ENCODE measurements around the gene ARSG. TPM values are rescaled to one million over a fixed set of nuclear protein-coding genes. Genes with fewer than 3 reads are reported as not detected.

The ARSG gene
- total and polyA plus RNA-seq, 2 of the 4 experiments (the other 2 are of a cell fraction), result 2.9 to 3.0 TPM

- POLR2A ChIA-PET (ENCODE audit: unreplicated experiment), result no interaction called here
- no peaks in the 10 kb centered on the region for H3K4me1 ChIP-seq (ENCODE audit: control insufficient read depth, insufficient read depth, low read length)
- no peak overlapping the region for H3K4me3 ChIP-seq (ENCODE audit: insufficient read depth, low read depth, low read length)
- H2AK5ac ChIP-seq (ENCODE audit: low read depth, low read length), result no peak overlapping the region
- H3K14ac ChIP-seq (replicated peaks; ENCODE audit: low read depth, low read length), result no peak overlapping the region
- CTCF ChIA-PET, result no interaction called here
- H3K4ac ChIP-seq (ENCODE audit: low read depth, low read length), result no peak overlapping the region
- BruUV-seq (replicated peaks), result no TSS peak
- no peaks in the 10 kb centered on the region for H3K79me1 ChIP-seq (ENCODE audit: low read depth in 1 of 2, low read length in 2 of 2)
- H2BK120ac ChIP-seq (ENCODE audit: low read depth, low read length), result no peak overlapping the region
- H3K9ac ChIP-seq (ENCODE audit: low read depth, low read length), result no peak overlapping the region
- intact Hi-C loops (cut with micrococcal nuclease), result loop anchor here (1.0 to 10.0 kb wide), 4 partner anchors 261 to 781 kb away; no protein-coding TSS in a partner anchor
- DNase-seq, result no peak
- H3K9me3 ChIP-seq (ENCODE audit: control insufficient read depth, insufficient read depth, low read length), result no peaks in the 10 kb centered on the region
- no peak overlapping the region for H2AK9ac ChIP-seq (replicated peaks; ENCODE audit: low read depth, low read length, poor library complexity)
- H3K27ac ChIP-seq (ENCODE audit: insufficient read depth, low read length), result no peak overlapping the region
- no peak overlapping the region for H4K91ac ChIP-seq (ENCODE audit: insufficient read depth, low read depth, low read length)
- no peak overlapping the region for H2AFZ ChIP-seq (replicated peaks; ENCODE audit: low read length, poor library complexity)
- dilution Hi-C loops (cut with HindIII; ENCODE audit: low sequenced_read_pairs, unreplicated experiment), result no loop called here
- no peaks in the 10 kb centered on the region for H4K20me1 ChIP-seq (ENCODE audit: insufficient read depth, low read length)
- H3K56ac ChIP-seq (ENCODE audit: extremely low read depth, insufficient read depth, low read length), result no peak overlapping the region
- no peak overlapping the region for H3K23ac ChIP-seq (ENCODE audit: low read depth, low read length)
- ATAC-seq (ENCODE audit: low read depth), result no peak
- no peaks in the 10 kb centered on the region for H3K36me3 ChIP-seq (ENCODE audit: control insufficient read depth, insufficient read depth, low read length)
- no peaks in the 10 kb centered on the region for H3K9me1 ChIP-seq (ENCODE audit: insufficient read depth, low read length)
- H2BK20ac ChIP-seq (ENCODE audit: low read depth, low read length), result no peak overlapping the region
- H4K5ac ChIP-seq (ENCODE audit: low read depth, low read length), result no peak overlapping the region
- H2BK15ac ChIP-seq (ENCODE audit: low read depth, low read length), result no peak overlapping the region
- no peak overlapping the region for H4K8ac ChIP-seq (ENCODE audit: low read depth in 2 of 2, low read length in 2 of 2)
- H2BK5ac ChIP-seq (ENCODE audit: low read depth, low read length, poor library complexity, severe bottlenecking), result no peak overlapping the region
- in situ Hi-C loops (cut with MboI; ENCODE audit: low sequenced_read_pairs), result loop anchor here (25.0 kb wide), 1 partner anchor 501 kb away; no protein-coding TSS in a partner anchor
- peaks cover 2% of the 10 kb centered on the region; the same call in 1 of the 2 replicates for H3K27me3 ChIP-seq (ENCODE audit: control insufficient read depth, insufficient read depth, low read length)
- H3K18ac ChIP-seq (ENCODE audit: low read depth, low read length), result no peak overlapping the region
- no peak overlapping the region for H3K4me2 ChIP-seq (ENCODE audit: low read depth, low read length)
- no CpG with 5 or more reads among the region's 6 CpGs for WGBS, 2 experiments (ENCODE audit: extremely low coverage in 2 of 2, insufficient read length in 1 of 2)
- no peak for TF ChIP-seq SMC3 (IDR thresholded peaks at IDR 0.05; ENCODE audit: low read depth, low read length)
- TF ChIP-seq ELK1 (IDR thresholded peaks at IDR 0.05; ENCODE audit: borderline replicate concordance, low read depth, low read length), result no peak
- no peak for TF ChIP-seq RAD21 (IDR thresholded peaks at IDR 0.05; ENCODE audit: low read length)
- TF ChIP-seq CEBPB (IDR thresholded peaks at IDR 0.05; ENCODE audit: low read depth, low read length), result no peak
- TF ChIP-seq POLR2A (IDR thresholded peaks at IDR 0.05; ENCODE audit: low read depth, low read length), result no peak
- no peak for TF ChIP-seq MXI1 (IDR thresholded peaks at IDR 0.05; ENCODE audit: borderline replicate concordance, low read depth, low read length)
- TF ChIP-seq NFE2L2 (IDR thresholded peaks at IDR 0.05; ENCODE audit: low read depth, low read length), result no peak
- TF ChIP-seq MAFK (IDR thresholded peaks at IDR 0.05; ENCODE audit: low read depth, low read length), result no peak
- no peak for TF ChIP-seq CHD1 (IDR thresholded peaks at IDR 0.05; ENCODE audit: low read depth, low read length)
- no peak for TF ChIP-seq RCOR1 (IDR thresholded peaks at IDR 0.05; ENCODE audit: insufficient replicate concordance, low read length)
- no peak for TF ChIP-seq RFX5 (IDR thresholded peaks at IDR 0.05; ENCODE audit: low read depth, low read length)
- no peak for TF ChIP-seq FOS (IDR thresholded peaks at IDR 0.05; ENCODE audit: low read depth, low read length)
- no peak for TF ChIP-seq MAZ (IDR thresholded peaks at IDR 0.05; ENCODE audit: borderline replicate concordance, low read depth, low read length)
- TF ChIP-seq BHLHE40 (IDR thresholded peaks at IDR 0.05; ENCODE audit: low read depth, low read length), result no peak
- no peak for TF ChIP-seq USF2 (IDR thresholded peaks at IDR 0.05; ENCODE audit: low read depth, low read length)
Measured at GRCh38 chr17:68463211-68464019, 172.1 kb downstream of the ARSG start.

Data from IMR-90 (cell line).